Astrocyte (in vitro differentiated cells and primary cell): Measurements from ENCODE around the gene PARP16. TPM values are rescaled to one million over a fixed set of nuclear protein-coding genes. Genes with fewer than 3 reads are reported as not detected.

ENCODE experiments used
- DNase-seq: peaks from one replicate; pipeline ENCODE4 v3.0.0-alpha.2; 2010; ENCODE audit warnings: low read depth
- FAIRE-seq: peaks from 2 replicates; lab custom pipeline; 2011; peaks lifted over from hg19 to GRCh38; lab: Jason Lieb, UNC
- H2AFZ ChIP-seq: 2 replicates; pipeline ENCODE4 v1.6.0; 2012; ENCODE audit warnings: low read depth, low read length, inconsistent platforms
- H3K27ac ChIP-seq: 2 replicates; pipeline ENCODE4 v1.5.1; 2011; ENCODE audit warnings: low read depth, low read length, inconsistent platforms
- H3K27me3 ChIP-seq: 2 replicates; pipeline ENCODE4 v1.6.0; 2011; ENCODE audit warnings: low read length, inconsistent platforms; ENCODE audit not compliant: insufficient read depth
- H3K36me3 ChIP-seq: 2 replicates; pipeline ENCODE4 v1.5.1; 2011; ENCODE audit warnings: low read length, inconsistent platforms; ENCODE audit not compliant: insufficient read depth
- H3K4me1 ChIP-seq: 2 replicates; pipeline ENCODE4 v1.5.1; 2011; ENCODE audit warnings: low read length, inconsistent platforms; ENCODE audit not compliant: insufficient read depth
- H3K4me2 ChIP-seq: 2 replicates; pipeline ENCODE4 v1.6.0; 2012; ENCODE audit warnings: low read length, inconsistent platforms
- H3K4me3 ChIP-seq: 2 replicates; pipeline ENCODE4 v1.5.1; 2011; ENCODE audit warnings: low read depth, mild to moderate bottlenecking, low read length, inconsistent platforms; ENCODE audit not compliant: insufficient read depth
- H3K79me2 ChIP-seq: 2 replicates; pipeline ENCODE4 v1.6.0; 2012; ENCODE audit warnings: mild to moderate bottlenecking, low read length, inconsistent platforms; ENCODE audit not compliant: insufficient read depth
- H3K9ac ChIP-seq: 2 replicates; pipeline ENCODE4 v1.6.0; 2012; ENCODE audit warnings: mild to moderate bottlenecking, low read length, inconsistent platforms
- H3K9me3 ChIP-seq: 2 replicates; pipeline ENCODE4 v1.5.1; 2012; ENCODE audit warnings: low read depth, mild to moderate bottlenecking, low read length, inconsistent platforms; ENCODE audit not compliant: insufficient read depth
- H4K20me1 ChIP-seq: 2 replicates; pipeline ENCODE4 v1.6.0; 2012; ENCODE audit warnings: low read length, inconsistent platforms; ENCODE audit not compliant: insufficient read depth
- H3K27ac Mint-ChIP-seq: one replicate; pipeline ENCODE4 v1.8.0; 2021; ENCODE audit warnings: mild to moderate bottlenecking, mixed read lengths; ENCODE audit not compliant: unreplicated experiment
- H3K27me3 Mint-ChIP-seq: one replicate; pipeline ENCODE4 v1.8.0; 2021; ENCODE audit warnings: low read depth, mixed read lengths; ENCODE audit not compliant: unreplicated experiment
- H3K36me3 Mint-ChIP-seq: one replicate; pipeline ENCODE4 v1.8.0; 2021; ENCODE audit warnings: low read depth, mixed read lengths; ENCODE audit not compliant: unreplicated experiment
- H3K4me1 Mint-ChIP-seq: one replicate; pipeline ENCODE4 v1.8.0; 2021; ENCODE audit warnings: low read depth, mixed read lengths; ENCODE audit not compliant: unreplicated experiment
- H3K4me3 Mint-ChIP-seq: one replicate; pipeline ENCODE4 v1.8.0; 2021; ENCODE audit warnings: mild to moderate bottlenecking, moderate library complexity, mixed read lengths; ENCODE audit not compliant: unreplicated experiment
- H3K9me3 Mint-ChIP-seq: one replicate; pipeline ENCODE4 v1.8.0; 2021; ENCODE audit warnings: mild to moderate bottlenecking, mixed read lengths; ENCODE audit not compliant: unreplicated experiment
- EZH2 ChIP-seq: IDR thresholded peaks from 2 replicates; pipeline ENCODE4 v1.6.1; 2012; ENCODE audit warnings: mild to moderate bottlenecking, low read length, inconsistent platforms; ENCODE audit not compliant: insufficient read depth
- total RNA-seq: library from RNA; stranded (reverse); gene quantifications from 2 replicates; pipeline ENCODE4 v1.2.1, GENCODE V29; 2021
- TF ChIP-seq, protein P1 (sequence below): IDR thresholded peaks from 2 replicates; pipeline ENCODE4 v1.5.1; 2011; ENCODE audit warnings: low read depth, mild to moderate bottlenecking, inconsistent platforms, low read length, moderate library complexity; ENCODE audit not compliant: insufficient read depth

Gene PARP16
- total RNA-seq, 1 donor from 2014 or later: 2.7 TPM

- Histone ChIP-seq H3K9ac (no peak overlapping the region), H3K27ac (no peak overlapping the region), H3K79me2 (no peaks in the 10 kb centered on the region), H2AFZ (no peak overlapping the region), H3K4me2 (no peak overlapping the region), H3K36me3 (no peaks in the 10 kb centered on the region), H3K4me1 (peaks cover 8% of the 10 kb centered on the region), H4K20me1 (no peaks in the 10 kb centered on the region), H3K4me3 (no peak overlapping the region), H3K9me3 (no peaks in the 10 kb centered on the region), H3K27me3 (no peaks in the 10 kb centered on the region)
- H3K27ac Mint-ChIP-seq: no peak overlapping the region
- FAIRE-seq (no peak), DNase-seq (no peak)
- TF ChIP-seq, protein P1, sequence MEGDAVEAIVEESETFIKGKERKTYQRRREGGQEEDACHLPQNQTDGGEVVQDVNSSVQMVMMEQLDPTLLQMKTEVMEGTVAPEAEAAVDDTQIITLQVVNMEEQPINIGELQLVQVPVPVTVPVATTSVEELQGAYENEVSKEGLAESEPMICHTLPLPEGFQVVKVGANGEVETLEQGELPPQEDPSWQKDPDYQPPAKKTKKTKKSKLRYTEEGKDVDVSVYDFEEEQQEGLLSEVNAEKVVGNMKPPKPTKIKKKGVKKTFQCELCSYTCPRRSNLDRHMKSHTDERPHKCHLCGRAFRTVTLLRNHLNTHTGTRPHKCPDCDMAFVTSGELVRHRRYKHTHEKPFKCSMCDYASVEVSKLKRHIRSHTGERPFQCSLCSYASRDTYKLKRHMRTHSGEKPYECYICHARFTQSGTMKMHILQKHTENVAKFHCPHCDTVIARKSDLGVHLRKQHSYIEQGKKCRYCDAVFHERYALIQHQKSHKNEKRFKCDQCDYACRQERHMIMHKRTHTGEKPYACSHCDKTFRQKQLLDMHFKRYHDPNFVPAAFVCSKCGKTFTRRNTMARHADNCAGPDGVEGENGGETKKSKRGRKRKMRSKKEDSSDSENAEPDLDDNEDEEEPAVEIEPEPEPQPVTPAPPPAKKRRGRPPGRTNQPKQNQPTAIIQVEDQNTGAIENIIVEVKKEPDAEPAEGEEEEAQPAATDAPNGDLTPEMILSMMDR: no peak
- TF ChIP-seq EZH2: no peak
- H3K9me3 Mint-ChIP-seq: peaks cover 2% of the 10 kb centered on the region
- no peak overlapping the region for H3K4me3 Mint-ChIP-seq
- H3K4me1 Mint-ChIP-seq: peaks cover 18% of the 10 kb centered on the region
- peaks cover 13% of the 10 kb centered on the region for H3K27me3 Mint-ChIP-seq
- H3K36me3 Mint-ChIP-seq: no peaks in the 10 kb centered on the region
Measured at GRCh38 chr15:65215496-65215895, 71.2 kb downstream of the PARP16 start.

DNA sequence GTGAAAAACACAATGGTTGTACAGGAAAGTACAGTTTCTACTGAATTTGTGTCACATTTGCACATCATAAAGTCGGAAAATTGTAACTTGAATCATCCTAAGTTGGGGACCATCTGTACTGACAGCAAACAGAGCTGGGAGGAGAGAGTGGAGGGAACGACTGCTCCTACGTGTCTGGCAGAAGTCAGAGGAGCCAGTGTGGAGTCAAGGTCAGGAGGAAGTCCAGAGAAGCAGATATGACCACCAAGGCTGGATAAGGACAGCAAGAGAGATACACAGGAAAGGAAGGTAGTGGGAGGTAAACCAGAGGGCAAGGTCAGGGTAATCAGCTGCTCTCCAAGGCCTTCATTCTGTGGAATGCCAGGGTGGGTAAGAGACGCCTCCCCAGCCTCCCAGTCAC lies 72.7 kb downstream of the PARP16 start:
- H3K36me3 Mint-ChIP-seq: no peaks in the 10 kb centered on the region
- no peak overlapping the region for H3K4me3 Mint-ChIP-seq
- no peak overlapping the region for H3K27ac Mint-ChIP-seq
- peaks cover 2% of the 10 kb centered on the region for H3K9me3 Mint-ChIP-seq
- no peaks in the 10 kb centered on the region for H3K27me3 ChIP-seq
- H3K9ac ChIP-seq: no peak overlapping the region
- H3K79me2 ChIP-seq: no peaks in the 10 kb centered on the region
- H2AFZ ChIP-seq: no peak overlapping the region
- no peaks in the 10 kb centered on the region for H3K36me3 ChIP-seq
- H3K4me1 Mint-ChIP-seq: peaks cover 30% of the 10 kb centered on the region
- no peaks in the 10 kb centered on the region for H4K20me1 ChIP-seq
- TF ChIP-seq, protein P1: no peak
- TF ChIP-seq EZH2: no peak
- H3K27me3 Mint-ChIP-seq: peaks cover 13% of the 10 kb centered on the region
- no peaks in the 10 kb centered on the region for H3K9me3 ChIP-seq
- H3K27ac ChIP-seq: no peak overlapping the region
- no peak overlapping the region for H3K4me2 ChIP-seq
- peaks cover 8% of the 10 kb centered on the region for H3K4me1 ChIP-seq
- FAIRE-seq (no peak), DNase-seq (no peak)
- H3K4me3 ChIP-seq: no peak overlapping the region

DNA sequence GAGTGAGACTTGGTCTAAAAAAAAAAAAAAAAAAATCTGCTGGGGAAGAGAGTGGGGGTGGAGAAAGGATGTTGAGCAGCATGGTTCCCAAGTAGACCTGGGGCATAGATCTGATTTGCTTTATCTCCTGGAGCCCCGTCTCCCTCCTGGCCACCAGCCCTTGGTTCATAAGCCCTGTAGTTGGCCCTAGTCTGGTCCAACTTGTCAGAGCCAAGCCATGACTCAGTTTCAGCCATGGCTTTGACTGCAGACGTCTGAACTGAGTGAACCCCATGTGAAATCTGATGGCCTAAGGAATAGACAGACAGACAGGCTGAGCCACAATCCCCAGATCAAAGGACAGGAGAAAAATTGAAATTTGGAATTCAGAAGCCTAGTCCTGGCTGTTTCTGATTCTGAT lies 73.4 kb downstream of the PARP16 start:
- H3K4me1 ChIP-seq: peaks cover 8% of the 10 kb centered on the region
- H3K9ac ChIP-seq: no peak overlapping the region
- Mint-ChIP-seq H3K27me3 (peaks cover 15% of the 10 kb centered on the region), H3K4me3 (no peak overlapping the region), H3K27ac (no peak overlapping the region), H3K4me1 (peaks cover 30% of the 10 kb centered on the region), H3K36me3 (no peaks in the 10 kb centered on the region), H3K9me3 (peaks cover 2% of the 10 kb centered on the region)
- no peak overlapping the region for H3K4me2 ChIP-seq
- H2AFZ ChIP-seq: no peak overlapping the region
- TF ChIP-seq EZH2: no peak
- TF ChIP-seq, protein P1: no peak
- H4K20me1 ChIP-seq: no peaks in the 10 kb centered on the region
- DNase-seq: no peak
- H3K4me3 ChIP-seq: no peak overlapping the region
- H3K79me2 ChIP-seq: no peaks in the 10 kb centered on the region
- no peaks in the 10 kb centered on the region for H3K9me3 ChIP-seq
- H3K27me3 ChIP-seq: no peaks in the 10 kb centered on the region
- no peak for FAIRE-seq
- no peaks in the 10 kb centered on the region for H3K36me3 ChIP-seq
- no peak overlapping the region for H3K27ac ChIP-seq
